GM21576 (cell line): ENCODE results near the gene TTC27.
"Not testable (repeated sequence)": the region's sequence is repeated elsewhere in the genome, so short reads cannot be mapped to it uniquely, and the experiment has no call there.

Source experiments
- ATAC-seq: cut with Tn5 transposase; IDR thresholded peaks from one replicate; pipeline ENCODE4 v1.9.1; 2021; ENCODE audit warnings: mild to moderate bottlenecking, moderate library complexity; ENCODE audit not compliant: unreplicated experiment

Gene TTC27

GRCh38 chr2:32844253-32844652 lies 216.4 kb downstream of the TTC27 start:
- ATAC-seq: no peak

DNA sequence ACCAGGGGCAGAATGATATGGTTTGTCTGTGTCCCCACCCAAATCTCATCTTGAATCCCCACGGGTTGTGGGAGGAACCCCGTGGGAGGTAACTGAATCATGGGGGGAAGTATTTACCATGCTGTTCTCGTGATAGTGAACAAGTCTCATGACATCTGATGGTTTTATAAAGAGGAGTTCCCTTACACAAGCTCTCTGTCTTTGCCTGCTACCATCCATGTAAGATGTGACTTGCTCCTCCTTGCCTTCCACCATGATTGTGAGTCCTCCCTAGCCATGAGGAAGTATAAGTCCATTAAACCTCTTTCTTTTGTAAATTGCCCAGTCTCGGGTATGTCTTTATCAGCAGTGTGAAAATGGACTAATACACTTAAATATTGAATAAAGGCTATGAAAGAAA lies 218.4 kb downstream of the TTC27 start:
- ATAC-seq: not testable (repeated sequence)

DNA sequence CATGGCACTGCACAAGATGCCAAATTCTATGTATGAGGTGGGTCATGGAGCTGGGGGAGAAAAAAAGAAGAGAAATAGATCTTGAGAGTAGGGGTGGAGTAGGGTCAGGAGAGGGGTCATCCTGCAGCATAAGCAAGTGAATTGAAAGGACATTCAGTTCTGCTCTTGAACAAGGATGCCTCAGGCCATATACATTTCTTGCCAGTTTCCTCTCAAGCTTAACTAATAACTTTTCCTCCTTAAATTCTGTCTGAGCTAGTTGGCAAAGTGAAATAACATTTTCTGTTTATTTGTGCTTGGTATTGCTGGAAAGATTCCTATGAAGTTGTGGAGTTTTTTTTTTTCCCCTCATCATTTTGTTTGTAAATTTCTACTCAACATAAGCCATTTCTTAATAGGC lies 219.9 kb downstream of the TTC27 start:
- no peak for ATAC-seq

- ATAC-seq: no peak
Measured at GRCh38 chr2:32849456-32850194, 221.8 kb downstream of the TTC27 start.

GRCh38 chr2:32851777-32852439 lies 224.1 kb downstream of the TTC27 start:
- ATAC-seq: no peak

GRCh38 chr2:32852856-32853255 lies 225.0 kb downstream of the TTC27 start:
- ATAC-seq: no peak

GRCh38 chr2:32856891-32857290 lies 229.0 kb downstream of the TTC27 start:
- no peak for ATAC-seq

DNA sequence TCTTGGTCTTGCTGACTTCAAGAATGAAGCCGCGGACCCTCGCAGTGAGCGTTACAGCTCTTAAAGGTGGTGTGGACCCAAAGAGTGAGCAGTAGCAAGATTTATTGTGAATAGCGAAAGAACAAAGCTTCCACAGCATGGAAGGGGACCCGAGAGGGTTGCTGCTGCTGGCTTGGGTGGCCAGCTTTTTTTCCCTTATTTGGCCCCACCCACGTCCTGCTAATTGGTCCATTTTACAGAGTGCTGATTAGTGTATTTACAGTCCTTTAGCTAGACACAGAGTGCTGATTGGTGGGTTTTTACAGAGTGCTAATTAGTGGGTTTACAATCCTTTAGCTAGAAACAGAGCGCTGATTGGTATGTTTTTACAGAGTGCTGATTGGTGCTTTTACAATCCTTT lies 230.9 kb downstream of the TTC27 start:
- ATAC-seq: no peak

DNA sequence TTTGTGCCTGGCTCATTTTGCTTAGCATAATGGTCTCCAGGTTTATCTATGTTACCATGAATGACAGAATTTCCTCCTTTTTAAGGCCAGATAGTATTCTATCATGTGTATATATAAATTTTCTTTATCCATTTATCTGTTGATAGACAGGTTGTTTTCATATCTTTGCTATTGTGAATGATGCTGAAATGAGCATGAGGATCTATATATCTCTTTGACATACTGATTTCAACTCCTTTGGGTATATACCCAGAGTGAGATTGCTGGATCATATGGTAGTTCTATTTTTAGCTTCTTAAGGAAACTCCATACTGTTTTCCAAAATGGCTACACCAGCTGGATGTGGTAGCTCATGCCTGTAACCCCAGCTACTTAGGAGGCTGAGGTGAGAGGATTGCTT lies 232.5 kb downstream of the TTC27 start:
- ATAC-seq: no peak

GRCh38 chr2:32862269-32863055 lies 234.6 kb downstream of the TTC27 start:
- ATAC-seq: no peak

- ATAC-seq: no peak
Measured at GRCh38 chr2:32863326-32863725, 235.5 kb downstream of the TTC27 start.

DNA sequence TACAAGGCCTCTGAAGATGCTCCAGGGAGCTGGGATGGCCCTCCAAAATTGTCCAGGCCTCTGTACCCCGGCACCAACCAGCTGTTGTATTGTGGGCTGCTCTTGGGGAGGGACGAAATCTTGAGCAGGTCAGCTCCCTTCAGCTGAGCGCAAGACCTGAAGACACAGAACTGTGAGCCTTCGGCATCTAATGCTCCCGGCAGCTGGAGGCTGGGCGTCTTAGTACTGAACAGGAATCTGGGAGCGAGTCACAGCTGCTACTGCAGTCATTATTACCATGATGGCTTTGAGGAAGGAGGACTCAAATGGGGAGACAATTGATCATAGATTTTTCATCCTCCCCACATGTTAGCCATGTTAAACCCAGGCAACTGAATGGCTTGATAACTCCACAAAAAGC lies 236.0 kb downstream of the TTC27 start:
- ATAC-seq: no peak

GRCh38 chr2:32864334-32865111 lies 236.7 kb downstream of the TTC27 start:
- ATAC-seq: no peak

DNA sequence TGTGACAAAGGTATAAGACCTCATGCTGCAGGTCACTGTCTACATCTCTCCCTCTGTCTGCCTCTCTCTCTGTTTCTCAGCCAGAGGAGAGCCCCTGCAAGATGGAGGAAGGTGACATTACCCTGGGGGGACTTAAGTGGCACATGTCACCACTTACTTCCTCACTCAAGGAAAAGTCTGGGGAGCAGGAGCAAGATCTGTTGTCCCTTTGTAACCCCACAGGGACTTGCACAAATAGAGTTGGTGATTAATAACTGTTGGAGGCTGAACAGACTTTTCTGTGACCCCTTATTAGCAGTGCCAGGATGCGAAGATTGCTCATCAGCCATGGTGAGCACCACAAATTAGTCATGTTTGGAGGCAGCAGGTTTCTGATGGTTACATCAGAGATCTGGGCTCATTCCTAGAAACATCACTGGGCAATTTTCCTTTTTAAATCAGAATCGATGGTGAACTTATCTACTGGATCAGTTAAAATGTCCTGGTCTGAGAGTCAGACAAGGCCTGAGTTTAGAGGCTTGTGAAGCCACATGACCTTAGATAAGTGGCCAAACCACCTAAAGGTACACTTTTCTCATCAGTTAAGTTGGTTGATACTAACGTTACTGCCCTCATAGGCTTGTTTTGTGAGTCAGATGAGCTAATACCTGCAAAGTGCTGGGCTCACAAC lies 237.7 kb downstream of the TTC27 start:
- no peak for ATAC-seq

- not testable (repeated sequence) for ATAC-seq
Measured at GRCh38 chr2:32866462-32866861, 238.6 kb downstream of the TTC27 start.
